ENCODE results near the gene ARFRP1.
"Not testable (repeated sequence)": the region's sequence is repeated elsewhere in the genome, so short reads cannot be mapped to it uniquely, and the experiment has no call there.

Gene ARFRP1

GRCh38 chr20:63671695-63672094 lies 36.1 kb downstream of the ARFRP1 start:
- not testable (repeated sequence) for DNase-seq

GRCh38 chr20:63668351-63668750 lies 39.4 kb downstream of the ARFRP1 start:
- no peak for DNase-seq

GRCh38 chr20:63667858-63668257 lies 39.9 kb downstream of the ARFRP1 start:
- DNase-seq: no peak

- no peak for DNase-seq
These were observed 42.1 kb downstream of the ARFRP1 start for GRCh38 chr20:63665708-63666107.

GRCh38 chr20:63664861-63665594 lies 42.7 kb downstream of the ARFRP1 start:
- DNase-seq: no peak

- DNase-seq: no peak
These were observed 43.5 kb downstream of the ARFRP1 start for GRCh38 chr20:63664143-63664851.

- DNase-seq: no peak
These were observed 44.3 kb downstream of the ARFRP1 start for GRCh38 chr20:63663332-63664066.

- DNase-seq: no peak
These were observed 45.0 kb downstream of the ARFRP1 start for GRCh38 chr20:63662813-63663189.

GRCh38 chr20:63661959-63662812 lies 45.6 kb downstream of the ARFRP1 start:
- no peak for DNase-seq

- DNase-seq: no peak
These were observed 46.7 kb downstream of the ARFRP1 start for GRCh38 chr20:63661108-63661507.

GRCh38 chr20:63660622-63661021 lies 47.2 kb downstream of the ARFRP1 start:
- no peak for DNase-seq

- not testable (repeated sequence) for DNase-seq
These were observed 47.6 kb downstream of the ARFRP1 start for GRCh38 chr20:63660174-63660573.

GRCh38 chr20:63659370-63659769 lies 48.4 kb downstream of the ARFRP1 start:
- DNase-seq: no peak

GRCh38 chr20:63658749-63659187 lies 49.0 kb downstream of the ARFRP1 start:
- DNase-seq: no peak

- DNase-seq: peak; percentile 91
These were observed 49.6 kb downstream of the ARFRP1 start, which contains the start of gene RTEL1 for GRCh38 chr20:63657937-63658748. Gene RTEL1, plus strand, starts transcription at chr20:63658312. Its CDS starts 1,091 bp downstream, at chr20:63659403.

GRCh38 chr20:63657260-63657936 lies 50.4 kb downstream of the ARFRP1 start:
- no peak for DNase-seq

GRCh38 chr20:63656451-63656850 lies 51.3 kb downstream of the ARFRP1 start:
- no peak for DNase-seq

- no peak for DNase-seq
These were observed 52.5 kb downstream of the ARFRP1 start for GRCh38 chr20:63655249-63655648.

- no peak for DNase-seq
These were observed 53.7 kb downstream of the ARFRP1 start for GRCh38 chr20:63653974-63654668.
